Stimulated activated naive B cell treated with anti-CD40 and anti-IgM and Interleukin-4, amounts not matched to agents 10 μg/mL and 1 μg/mL and 100 μg/mL, for 72 hours (primary cell): ENCODE measurements around the gene PKM.

Experiments used
- ATAC-seq, 2 donors: fragments of 150-1000 bp; cut with Tn5 transposase; replicated peaks; 2 replicates each; pipeline ENCODE4 v1.10.0; 2021; ENCODE audit warnings: moderate library complexity in 1 of 2
- DNase-seq: peaks from one replicate; pipeline ENCODE4 v3.0.0; 2021
- H3K27ac Mint-ChIP-seq: one replicate; pipeline ENCODE4 v1.8.0; 2022; ENCODE audit warnings: mild to moderate bottlenecking, mixed read lengths
- H3K27me3 Mint-ChIP-seq, 2 donors: one replicate each; pipeline ENCODE4 v1.8.0; 2022; ENCODE audit warnings: mixed read lengths in 2 of 2
- H3K36me3 Mint-ChIP-seq, 2 donors: one replicate each; pipeline ENCODE4 v1.8.0; 2022; ENCODE audit warnings: mixed read lengths in 2 of 2, mild to moderate bottlenecking in 1 of 2
- H3K4me1 Mint-ChIP-seq, 2 donors: one replicate each; pipeline ENCODE4 v1.8.0; 2022; ENCODE audit warnings: mixed read lengths in 2 of 2, mild to moderate bottlenecking in 1 of 2
- H3K4me3 Mint-ChIP-seq, 2 donors: one replicate each; pipeline ENCODE4 v1.8.0; 2022; ENCODE audit warnings: mild to moderate bottlenecking in 2 of 2, mixed read lengths in 2 of 2, moderate library complexity in 1 of 2
- H3K9me3 Mint-ChIP-seq, 2 donors: one replicate each; pipeline ENCODE4 v1.8.0; 2022; ENCODE audit warnings: mixed read lengths in 2 of 2, mild to moderate bottlenecking in 1 of 2

PKM gene

GRCh38 chr15:72184165-72184811, 46.7 kb downstream of the PKM start:
- Mint-ChIP-seq H3K9me3 (no peaks in the 10 kb centered on the region), H3K27ac (no peak overlapping the region), H3K4me1 (no peaks in the 10 kb centered on the region), H3K4me3 (no peak overlapping the region), H3K36me3 (no peaks in the 10 kb centered on the region), H3K27me3 (peaks cover 37 to 48% of the 10 kb centered on the region in 2 donors)
- DNase-seq (no peak), ATAC-seq (no peak)

DNA sequence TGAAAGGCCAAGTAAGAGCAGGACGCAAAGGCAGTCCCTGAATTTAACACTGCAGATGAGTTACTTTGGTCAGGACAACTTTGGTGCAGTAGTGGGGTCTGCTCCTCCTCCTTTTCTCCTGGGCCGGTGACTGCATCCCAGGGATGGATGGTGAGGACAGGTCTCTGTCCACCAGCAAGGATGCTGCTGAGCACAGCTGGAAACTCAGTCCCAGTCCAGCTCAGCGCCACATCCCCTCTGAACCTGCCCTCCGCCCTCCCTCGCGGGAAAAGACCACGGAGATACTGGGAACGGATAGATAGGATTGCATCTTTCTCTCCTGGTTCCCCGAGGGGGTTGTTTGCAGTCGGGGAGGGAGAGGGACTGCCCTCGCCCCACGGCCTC, 47.2 kb downstream of the PKM start:
- H3K27ac Mint-ChIP-seq: no peak overlapping the region
- no peak for DNase-seq
- no peaks in the 10 kb centered on the region for H3K36me3 Mint-ChIP-seq
- no peak for ATAC-seq
- H3K4me1 Mint-ChIP-seq: no peaks in the 10 kb centered on the region
- H3K9me3 Mint-ChIP-seq: no peaks in the 10 kb centered on the region
- H3K27me3 Mint-ChIP-seq: peaks cover 37 to 48% of the 10 kb centered on the region in 2 donors
- no peak overlapping the region for H3K4me3 Mint-ChIP-seq

DNA sequence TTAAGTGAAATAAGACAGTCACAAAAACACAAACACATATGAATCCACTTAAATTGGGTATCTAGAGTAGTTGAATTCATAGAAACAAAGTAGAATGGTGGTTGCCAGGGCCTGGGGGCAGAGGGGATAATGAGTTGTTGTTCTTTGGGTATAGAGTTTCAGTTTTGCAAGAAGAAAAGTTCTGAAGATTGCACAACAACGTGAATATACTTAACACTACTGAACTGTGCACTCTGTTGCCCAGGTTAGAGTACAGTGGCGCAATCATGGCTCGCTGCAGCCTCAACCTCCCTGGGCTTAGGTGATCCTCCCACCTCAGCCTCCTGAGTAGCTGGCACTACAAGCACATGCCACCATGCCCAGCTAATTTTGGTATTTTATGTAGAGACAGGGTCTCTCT, 48.3 kb downstream of the PKM start:
- DNase-seq: no peak
- Mint-ChIP-seq H3K36me3 (no peaks in the 10 kb centered on the region), H3K9me3 (no peaks in the 10 kb centered on the region), H3K27ac (no peak overlapping the region), H3K27me3 (peaks cover 37 to 48% of the 10 kb centered on the region in 2 donors), H3K4me1 (no peaks in the 10 kb centered on the region), H3K4me3 (no peak overlapping the region)
- no peak for ATAC-seq

- Mint-ChIP-seq H3K36me3 (no peaks in the 10 kb centered on the region), H3K4me1 (no peaks in the 10 kb centered on the region), H3K4me3 (no peak overlapping the region), H3K27me3 (peaks cover 37 to 48% of the 10 kb centered on the region in 2 donors), H3K27ac (no peak overlapping the region), H3K9me3 (no peaks in the 10 kb centered on the region)
- ATAC-seq: no peak
- no peak for DNase-seq
These were observed 48.7 kb downstream of the PKM start for GRCh38 chr15:72182244-72182643.

DNA sequence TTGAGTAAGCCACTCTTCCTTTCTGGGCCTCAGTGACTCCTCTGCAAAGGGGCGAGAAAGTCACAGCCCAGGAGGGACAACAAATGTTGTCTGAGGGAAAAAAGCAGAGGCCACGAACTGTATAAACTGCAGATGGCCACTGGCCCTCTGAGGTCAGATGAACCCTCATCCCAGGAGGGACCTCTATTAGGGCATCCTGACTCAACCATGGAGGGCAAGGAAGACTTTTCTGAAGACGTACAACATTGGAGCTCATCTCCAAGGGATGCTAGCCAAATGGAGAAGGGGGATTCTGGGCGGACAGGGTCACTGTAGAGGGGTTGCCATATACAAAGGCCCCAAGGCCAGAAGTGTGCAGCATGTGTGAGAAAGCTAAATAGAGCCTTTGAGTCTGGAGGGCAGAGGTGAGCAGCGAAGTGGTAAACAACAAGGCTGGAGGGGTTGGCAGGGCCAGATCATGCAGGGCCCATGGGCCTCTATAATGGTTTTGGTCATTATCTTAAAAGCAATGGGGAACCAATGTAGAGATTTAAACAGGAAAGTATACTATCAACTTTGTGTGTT, 50.1 kb downstream of the PKM start:
- Mint-ChIP-seq H3K4me1 (no peaks in the 10 kb centered on the region), H3K4me3 (no peak overlapping the region), H3K36me3 (no peaks in the 10 kb centered on the region)

DNA sequence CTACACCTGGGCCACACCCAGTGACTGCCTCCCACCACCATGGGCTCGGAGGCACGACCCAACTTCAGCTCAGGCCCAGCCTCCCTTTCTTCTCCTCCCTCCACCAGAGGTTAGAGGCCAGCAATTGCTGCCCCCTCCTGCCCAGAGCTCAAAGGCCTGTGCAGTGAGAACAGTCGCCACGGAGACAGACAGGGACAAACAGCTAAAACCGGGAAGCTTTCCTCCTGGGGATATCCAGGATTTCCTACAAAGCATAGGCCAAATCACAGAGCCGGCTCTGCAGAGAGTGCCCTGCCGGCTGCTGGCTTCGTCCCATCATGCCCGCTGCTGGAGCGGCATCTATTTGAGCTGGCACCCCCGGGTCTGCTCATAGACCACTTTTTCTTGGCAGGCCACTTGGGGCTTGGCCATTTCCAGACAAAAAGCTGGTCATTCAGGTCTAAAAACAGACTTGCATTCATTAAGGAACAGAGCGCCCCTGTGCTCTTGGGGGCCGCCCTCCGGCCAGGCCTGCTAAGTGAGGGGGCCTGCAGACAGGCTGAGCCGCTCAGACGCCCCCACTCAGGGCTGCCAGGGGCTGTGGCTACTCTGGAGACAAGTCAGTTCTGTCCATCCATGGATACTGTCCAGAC, 50.9 kb downstream of the PKM start:
- ATAC-seq (no peak), DNase-seq (no peak)
- Mint-ChIP-seq H3K36me3 (no peaks in the 10 kb centered on the region), H3K9me3 (no peaks in the 10 kb centered on the region), H3K4me3 (no peak overlapping the region), H3K27me3 (peaks cover 39 to 50% of the 10 kb centered on the region in 2 donors), H3K27ac (no peak overlapping the region), H3K4me1 (peaks cover 0 to 3% of the 10 kb centered on the region in 2 donors)

More for the DNA sequence above, 50.1 kb downstream of the PKM start:
- H3K9me3 Mint-ChIP-seq: no peaks in the 10 kb centered on the region
- ATAC-seq (no peak), DNase-seq (no peak)
- H3K27ac Mint-ChIP-seq: no peak overlapping the region
- peaks cover 37 to 48% of the 10 kb centered on the region in 2 donors for H3K27me3 Mint-ChIP-seq

DNA sequence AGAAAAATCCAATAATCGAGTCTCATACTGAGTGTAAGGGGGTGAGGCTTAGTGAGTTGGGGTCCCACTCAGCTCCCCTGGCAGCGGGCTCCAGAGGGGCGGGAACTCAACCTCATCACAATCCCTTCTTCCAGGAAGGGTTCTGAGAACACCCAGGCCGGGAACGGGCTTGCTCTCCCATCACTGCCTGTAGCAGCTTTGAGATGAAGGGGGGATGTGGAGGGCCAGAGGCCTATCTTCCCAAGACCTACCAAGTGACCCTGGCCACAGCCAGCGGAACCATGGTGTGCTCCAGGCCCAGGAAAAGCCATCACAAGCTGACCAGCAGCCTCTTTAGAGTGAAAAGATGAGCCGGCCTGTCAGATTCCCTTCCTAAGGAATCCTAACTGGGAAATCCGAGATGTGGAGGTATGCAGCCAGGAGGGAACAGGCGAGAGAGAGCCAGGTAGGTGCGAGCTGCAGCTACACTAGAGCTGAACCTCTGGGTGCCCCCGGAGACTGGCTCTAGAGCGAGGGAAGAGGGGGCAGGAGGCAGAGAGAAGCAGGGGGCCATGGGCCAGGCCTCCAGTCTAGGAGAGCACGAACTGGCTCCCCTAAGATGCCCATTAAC, 51.9 kb downstream of the PKM start:
- ATAC-seq (no peak), DNase-seq (no peak)
- Mint-ChIP-seq H3K4me3 (no peak overlapping the region), H3K4me1 (peaks cover 0 to 3% of the 10 kb centered on the region in 2 donors), H3K36me3 (no peaks in the 10 kb centered on the region), H3K27ac (no peak overlapping the region), H3K27me3 (peaks cover 39 to 45% of the 10 kb centered on the region in 2 donors), H3K9me3 (no peaks in the 10 kb centered on the region)

DNA sequence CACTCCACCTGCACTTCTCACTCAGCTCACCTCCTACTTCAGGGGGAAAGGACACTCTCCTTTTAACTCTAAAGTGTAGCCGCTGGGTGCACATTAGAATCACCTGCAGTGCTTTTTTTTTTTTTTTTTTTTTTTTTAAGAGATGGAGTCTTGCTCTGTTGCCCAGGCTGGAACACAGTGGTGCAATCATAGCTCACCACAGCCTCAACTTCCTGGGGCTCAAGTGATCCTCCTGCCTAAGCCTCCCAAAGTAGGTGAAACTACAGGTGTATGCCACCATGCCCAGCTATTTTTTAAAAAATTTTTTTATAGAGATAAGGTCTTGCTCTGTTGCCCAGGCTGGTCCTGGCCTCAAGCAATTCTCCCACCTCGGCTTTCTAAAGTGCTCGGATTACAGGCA, 54.2 kb downstream of the PKM start:
- Mint-ChIP-seq H3K27ac (no peak overlapping the region), H3K9me3 (no peaks in the 10 kb centered on the region), H3K27me3 (peaks cover 23 to 24% of the 10 kb centered on the region in 2 donors), H3K4me1 (peaks cover 0 to 3% of the 10 kb centered on the region in 2 donors), H3K36me3 (no peaks in the 10 kb centered on the region), H3K4me3 (no peak overlapping the region)
- no peak for DNase-seq
- ATAC-seq: no peak

- peaks cover 17 to 18% of the 10 kb centered on the region in 2 donors for H3K27me3 Mint-ChIP-seq
These were observed 54.8 kb downstream of the PKM start for GRCh38 chr15:72176159-72176558.

DNA sequence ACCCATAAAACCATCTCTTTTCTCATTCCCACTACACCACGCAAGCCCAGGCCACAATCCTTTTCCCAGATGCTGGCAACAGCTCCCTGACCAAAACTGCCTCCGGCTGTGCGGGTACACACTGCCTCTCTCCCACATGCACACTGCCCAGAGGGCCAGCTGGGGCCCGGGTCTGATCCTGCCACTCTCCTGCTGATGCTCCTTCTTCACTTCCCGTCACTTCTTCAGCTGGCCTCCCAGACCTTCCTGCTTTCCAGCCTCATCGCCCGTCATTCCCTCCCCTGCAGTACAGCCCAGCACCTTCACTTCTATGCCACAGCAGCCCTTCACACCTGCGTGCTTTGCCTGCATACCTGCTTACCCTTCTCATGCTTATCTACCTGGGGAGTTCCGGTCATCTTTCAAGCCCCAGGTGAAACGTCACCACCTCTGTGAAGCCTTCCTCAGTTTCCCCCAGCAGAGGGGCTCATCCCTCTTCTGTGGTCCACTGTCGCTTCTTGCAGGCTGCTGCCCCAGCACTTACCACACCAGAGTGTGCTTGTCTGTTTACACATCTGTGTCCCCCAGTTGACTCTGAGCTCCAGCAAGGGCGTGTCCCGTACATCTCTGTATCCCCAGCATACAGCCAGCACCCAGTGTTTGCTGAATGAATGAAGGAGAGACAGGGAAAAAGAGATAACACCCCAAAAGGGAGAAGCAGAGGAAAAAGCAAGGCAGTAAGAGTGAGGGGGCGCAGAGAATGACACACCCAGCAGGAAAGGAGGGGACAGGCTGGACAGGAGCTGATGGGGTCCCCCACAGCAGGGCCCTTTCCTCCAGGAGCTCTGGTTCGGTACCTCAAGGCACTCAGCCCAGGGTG, 55.6 kb downstream of the PKM start:
- peaks cover 0 to 3% of the 10 kb centered on the region in 2 donors for H3K4me1 Mint-ChIP-seq
- H3K4me3 Mint-ChIP-seq: no peak overlapping the region
- peaks cover 11 to 13% of the 10 kb centered on the region in 2 donors for H3K27me3 Mint-ChIP-seq
- no peak overlapping the region for H3K27ac Mint-ChIP-seq
- ATAC-seq (no peak), DNase-seq (no peak)
- H3K9me3 Mint-ChIP-seq: no peaks in the 10 kb centered on the region
- H3K36me3 Mint-ChIP-seq: no peaks in the 10 kb centered on the region

More at GRCh38 chr15:72176159-72176558, 54.8 kb downstream of the PKM start:
- DNase-seq: no peak
- H3K36me3 Mint-ChIP-seq: no peaks in the 10 kb centered on the region
- H3K4me1 Mint-ChIP-seq: peaks cover 0 to 3% of the 10 kb centered on the region in 2 donors
- H3K4me3 Mint-ChIP-seq: no peak overlapping the region
- no peaks in the 10 kb centered on the region for H3K9me3 Mint-ChIP-seq
- ATAC-seq: no peak
- no peak overlapping the region for H3K27ac Mint-ChIP-seq

DNA sequence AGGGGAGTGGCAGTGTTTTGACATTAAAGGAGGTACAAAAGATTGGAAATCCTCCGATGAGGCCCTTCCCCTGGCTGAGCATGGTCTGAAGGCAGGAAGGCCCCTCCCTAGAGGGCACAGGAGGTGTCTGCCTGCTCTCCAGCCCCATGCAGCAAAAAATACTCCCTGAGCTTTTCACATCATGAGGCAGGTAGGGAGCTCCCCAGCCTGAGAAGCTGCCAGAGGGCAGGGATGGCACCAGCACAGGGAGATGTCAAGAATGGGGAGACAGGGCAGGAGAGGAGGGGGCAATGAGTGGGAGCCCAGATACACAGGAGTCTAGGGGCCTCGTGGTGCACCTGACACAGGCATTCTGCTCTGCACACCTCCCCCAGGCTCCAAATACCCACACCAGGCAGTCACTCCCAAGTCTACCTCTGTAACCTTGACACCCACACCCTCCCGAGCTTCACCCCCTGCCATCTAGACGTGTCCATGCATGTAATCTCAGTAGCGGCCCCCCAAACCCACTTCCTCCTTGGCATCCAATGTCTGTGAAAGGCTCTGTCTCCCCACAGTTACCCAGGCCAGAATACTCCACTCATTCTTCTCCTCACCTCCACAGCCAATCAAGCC, 56.3 kb downstream of the PKM start:
- Mint-ChIP-seq H3K4me3 (no peak overlapping the region), H3K36me3 (no peaks in the 10 kb centered on the region), H3K4me1 (peaks cover 0 to 3% of the 10 kb centered on the region in 2 donors), H3K9me3 (no peaks in the 10 kb centered on the region), H3K27me3 (peaks cover 11 to 13% of the 10 kb centered on the region in 2 donors), H3K27ac (no peak overlapping the region)
- DNase-seq (no peak), ATAC-seq (no peak)

- Mint-ChIP-seq H3K36me3 (no peaks in the 10 kb centered on the region), H3K27ac (no peak overlapping the region), H3K27me3 (peaks cover 11 to 17% of the 10 kb centered on the region in 2 donors), H3K4me1 (peaks cover 0 to 3% of the 10 kb centered on the region in 2 donors), H3K9me3 (no peaks in the 10 kb centered on the region), H3K4me3 (no peak overlapping the region)
- DNase-seq: no peak
- ATAC-seq: no peak
These were observed 57.0 kb downstream of the PKM start for GRCh38 chr15:72173864-72174550.

DNA sequence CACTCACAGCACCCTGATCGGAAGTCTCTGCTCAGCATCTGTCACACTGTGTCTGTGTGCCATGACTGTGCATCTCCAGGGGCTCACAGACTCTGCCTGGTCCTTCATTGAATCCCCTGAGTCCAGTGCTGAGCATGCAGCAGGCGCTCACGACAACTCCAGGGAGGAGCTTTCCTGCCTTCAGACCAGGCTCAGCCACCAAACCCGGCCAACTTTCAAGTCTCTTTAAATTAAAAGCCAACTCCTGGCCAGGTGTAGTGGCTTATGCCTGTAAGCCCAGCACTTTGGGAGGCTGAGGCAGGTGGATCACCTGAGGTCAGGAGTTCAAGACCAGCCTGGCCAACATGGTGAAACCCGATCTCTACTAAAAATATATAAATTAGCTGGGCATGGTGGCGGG, 57.6 kb downstream of the PKM start:
- Mint-ChIP-seq H3K27me3 (peaks cover 11 to 20% of the 10 kb centered on the region in 2 donors), H3K4me3 (no peak overlapping the region), H3K4me1 (peaks cover 0 to 3% of the 10 kb centered on the region in 2 donors), H3K27ac (no peak overlapping the region), H3K36me3 (no peaks in the 10 kb centered on the region), H3K9me3 (no peaks in the 10 kb centered on the region)
- ATAC-seq: no peak
- DNase-seq: no peak
